GM21723 (cell line): ENCODE data around the gene PARVG.

Experiments
- ATAC-seq: cut with Tn5 transposase; IDR thresholded peaks from one replicate; pipeline ENCODE4 v1.9.1; 2021; ENCODE audit warnings: mild to moderate bottlenecking, moderate library complexity; ENCODE audit not compliant: unreplicated experiment

The PARVG gene, protein sequence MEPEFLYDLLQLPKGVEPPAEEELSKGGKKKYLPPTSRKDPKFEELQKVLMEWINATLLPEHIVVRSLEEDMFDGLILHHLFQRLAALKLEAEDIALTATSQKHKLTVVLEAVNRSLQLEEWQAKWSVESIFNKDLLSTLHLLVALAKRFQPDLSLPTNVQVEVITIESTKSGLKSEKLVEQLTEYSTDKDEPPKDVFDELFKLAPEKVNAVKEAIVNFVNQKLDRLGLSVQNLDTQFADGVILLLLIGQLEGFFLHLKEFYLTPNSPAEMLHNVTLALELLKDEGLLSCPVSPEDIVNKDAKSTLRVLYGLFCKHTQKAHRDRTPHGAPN

DNA sequence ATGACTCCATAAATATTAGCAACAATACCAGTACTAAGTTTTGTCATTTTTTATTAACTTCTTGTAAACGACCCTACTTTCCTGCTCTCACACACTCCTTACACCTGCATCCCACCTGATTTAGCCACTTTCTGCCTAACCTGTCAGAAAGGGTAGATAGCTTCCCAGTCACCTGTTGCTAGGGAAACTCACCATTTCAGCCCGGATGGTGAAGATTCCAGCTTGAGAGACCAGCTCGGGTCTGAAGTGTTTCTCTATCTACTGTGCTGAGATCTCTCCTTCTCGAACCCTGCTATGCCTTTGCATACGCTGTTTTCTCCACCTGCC lies at the start of gene PARVG:
PARVG (plus strand) TSS at position 220 of the 327 bp plus-strand sequence. CDS start 2,405 bp downstream, outside the sequence.
- peak; percentile 64 for ATAC-seq

GRCh38 chr22:44131412-44131811 lies 49.3 kb upstream of the PARVG start:
- no peak for ATAC-seq

GRCh38 chr22:44131989-44132685 lies 48.6 kb upstream of the PARVG start:
- ATAC-seq: no peak

DNA sequence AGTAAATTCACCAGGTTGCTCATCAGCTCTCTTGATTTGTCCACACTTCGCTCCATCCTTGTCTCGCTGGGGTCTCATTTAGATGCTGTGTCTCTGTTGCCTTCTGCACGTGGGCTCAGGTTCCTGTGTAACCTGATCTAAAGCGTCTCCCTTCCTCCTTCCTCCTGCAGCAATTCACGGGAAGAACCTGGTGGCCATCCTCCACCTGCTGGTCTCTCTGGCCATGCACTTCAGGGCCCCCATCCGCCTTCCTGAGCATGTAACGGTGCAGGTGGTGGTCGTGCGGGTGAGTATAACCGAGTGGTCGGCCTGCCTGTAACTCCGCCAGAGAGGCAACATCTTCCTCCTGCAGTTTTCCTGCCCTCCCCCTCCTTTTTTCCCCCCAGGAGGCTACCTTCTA lies 48.0 kb upstream of the PARVG start:
- ATAC-seq: no peak

GRCh38 chr22:44133161-44133560 lies 47.6 kb upstream of the PARVG start:
- no peak for ATAC-seq

DNA sequence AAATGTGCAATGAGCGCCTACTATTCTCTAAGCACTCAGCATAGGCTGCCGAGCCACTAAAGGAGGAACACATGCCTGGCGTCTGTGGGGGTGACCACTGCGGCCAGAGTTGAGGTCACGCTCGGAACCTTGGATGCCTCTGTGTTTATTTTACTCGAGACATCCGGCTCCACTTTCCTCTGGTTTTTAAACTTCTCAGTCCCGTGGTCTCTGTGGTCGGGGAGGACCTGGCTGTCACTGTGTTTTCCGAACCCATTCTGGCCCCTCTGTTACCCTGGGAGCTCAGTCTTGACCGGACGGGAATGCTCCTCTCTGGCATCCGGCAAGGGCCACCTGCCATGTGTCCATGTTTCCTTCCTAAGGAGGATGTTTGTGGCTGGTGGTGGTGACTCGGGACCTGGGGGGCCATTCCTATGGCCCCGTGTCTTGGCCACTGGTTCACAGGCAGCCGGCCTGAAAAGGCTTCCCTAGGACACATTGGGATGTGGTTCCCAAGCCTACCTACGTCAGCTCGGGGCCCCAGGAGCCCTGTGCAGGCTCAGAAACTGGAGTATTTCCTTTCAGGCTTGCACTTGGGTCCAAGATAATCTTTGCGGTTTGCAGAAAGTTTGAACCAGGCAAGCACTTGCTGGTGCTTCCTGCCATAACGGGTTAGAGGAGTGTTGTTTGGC lies 46.7 kb upstream of the PARVG start:
- no peak for ATAC-seq

DNA sequence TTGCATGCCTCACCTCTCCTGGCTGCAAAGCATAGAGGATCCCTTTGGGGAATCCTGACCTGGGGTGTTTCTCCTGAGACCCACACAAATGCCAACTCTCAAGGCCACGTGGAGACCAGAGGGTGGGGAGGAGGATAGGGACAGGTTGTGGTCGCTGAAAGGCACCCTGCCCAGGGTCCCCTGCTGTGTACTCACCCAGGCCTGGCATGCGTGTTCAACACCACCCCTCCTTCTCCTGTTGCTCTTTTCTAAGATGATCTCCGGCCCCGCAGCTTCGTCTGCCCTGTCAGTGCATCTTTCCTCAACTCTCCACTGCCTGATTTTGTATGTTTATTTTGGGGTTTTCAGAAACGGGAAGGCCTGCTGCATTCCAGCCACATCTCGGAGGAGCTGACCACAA lies 44.6 kb upstream of the PARVG start:
- ATAC-seq: no peak

GRCh38 chr22:44136786-44137185 lies 43.9 kb upstream of the PARVG start:
- no peak for ATAC-seq

- no peak for ATAC-seq
Observed at GRCh38 chr22:44137415-44137814, 43.3 kb upstream of the PARVG start.

DNA sequence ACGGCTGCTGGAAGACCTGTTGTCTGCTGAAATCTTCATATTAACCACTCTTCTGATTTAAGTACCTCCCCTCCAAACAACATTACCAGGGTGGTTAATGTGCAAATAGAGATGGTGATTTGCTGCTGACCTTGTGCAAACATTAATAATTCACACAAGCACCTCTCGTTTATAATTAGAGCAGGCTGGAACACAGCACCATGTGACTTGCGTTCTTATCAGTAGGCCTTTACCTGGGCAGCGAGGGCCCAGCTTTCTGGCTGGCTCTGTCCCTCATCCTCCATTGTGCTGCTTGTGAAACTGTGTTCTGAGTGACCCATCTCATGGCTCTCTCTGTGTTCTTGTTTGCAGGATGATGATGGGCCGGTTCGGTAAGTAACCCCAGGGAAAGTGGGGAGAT lies 41.0 kb upstream of the PARVG start:
- ATAC-seq: no peak

DNA sequence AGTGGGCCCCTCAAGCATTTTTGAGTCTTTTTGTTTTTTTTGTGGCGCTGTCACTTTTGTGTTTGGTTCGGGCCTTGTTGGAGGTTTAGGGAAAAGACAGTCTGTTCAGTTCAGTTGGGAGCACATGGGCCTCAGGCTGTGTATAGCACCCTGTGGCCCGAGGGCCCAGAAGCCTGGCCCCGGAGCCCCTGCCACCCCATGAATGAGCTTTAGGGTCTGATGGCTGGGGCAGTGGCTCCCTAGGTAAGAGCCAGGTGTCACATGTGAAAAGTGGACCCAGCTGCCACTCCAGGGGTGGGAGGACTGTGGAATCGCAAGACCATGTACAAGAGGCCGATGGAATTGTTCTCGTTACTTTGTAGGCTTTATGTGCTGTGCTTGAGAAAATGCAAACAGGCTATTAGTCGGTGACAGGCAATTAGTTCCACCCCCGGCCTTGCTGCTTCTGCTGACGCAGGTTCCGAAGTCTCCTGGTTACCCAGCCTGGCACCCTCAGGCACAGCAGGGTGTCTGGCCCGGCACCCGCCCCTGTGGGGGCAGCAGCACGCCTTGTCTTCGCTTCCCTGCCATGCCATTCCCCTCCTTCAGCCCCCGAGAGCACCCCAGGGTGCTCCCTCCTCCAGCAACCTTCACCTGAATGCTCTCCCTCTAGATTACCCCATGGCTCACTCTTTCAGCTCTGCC lies 38.2 kb upstream of the PARVG start:
- ATAC-seq: no peak

DNA sequence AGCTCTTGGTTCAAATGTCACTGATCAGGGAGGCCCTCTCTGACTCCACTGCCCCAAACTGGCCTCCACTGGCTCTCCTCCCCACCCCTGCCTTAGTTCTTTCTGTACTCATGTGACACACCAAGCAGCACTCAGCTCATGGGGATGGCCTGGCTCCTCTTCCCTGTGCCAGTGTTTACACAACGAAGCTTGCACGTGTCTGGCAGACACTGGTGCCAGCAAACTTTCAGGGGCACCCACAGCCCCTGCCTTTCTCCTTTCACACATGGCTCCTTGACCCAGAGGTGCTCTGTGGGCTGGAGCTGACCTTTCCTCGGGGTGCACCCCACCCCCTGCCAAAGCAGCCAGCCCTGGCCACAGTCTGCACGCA lies 37.6 kb upstream of the PARVG start:
- ATAC-seq: no peak

DNA sequence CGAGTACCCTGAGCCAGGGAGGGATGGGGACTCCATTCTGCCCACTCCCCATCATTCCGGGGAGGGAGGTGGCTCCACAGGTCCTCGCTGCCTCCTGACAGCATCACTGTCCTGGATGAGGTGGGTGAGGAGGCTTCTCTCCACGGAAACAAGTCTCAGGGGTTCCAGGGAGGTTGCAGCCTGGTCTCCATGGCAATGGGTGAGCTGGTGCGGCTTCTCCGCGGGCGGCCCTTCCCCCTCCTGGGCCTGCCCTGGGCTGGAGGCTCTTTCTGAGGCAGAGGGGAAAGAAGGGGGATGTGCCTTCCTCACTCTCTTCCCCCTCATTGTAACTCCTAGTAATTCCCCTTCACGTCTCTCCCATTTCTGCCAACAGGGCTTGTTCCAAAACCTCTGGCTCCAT lies 37.1 kb upstream of the PARVG start:
- no peak for ATAC-seq

- no peak for ATAC-seq
Observed at GRCh38 chr22:44144046-44144569, 36.6 kb upstream of the PARVG start.

DNA sequence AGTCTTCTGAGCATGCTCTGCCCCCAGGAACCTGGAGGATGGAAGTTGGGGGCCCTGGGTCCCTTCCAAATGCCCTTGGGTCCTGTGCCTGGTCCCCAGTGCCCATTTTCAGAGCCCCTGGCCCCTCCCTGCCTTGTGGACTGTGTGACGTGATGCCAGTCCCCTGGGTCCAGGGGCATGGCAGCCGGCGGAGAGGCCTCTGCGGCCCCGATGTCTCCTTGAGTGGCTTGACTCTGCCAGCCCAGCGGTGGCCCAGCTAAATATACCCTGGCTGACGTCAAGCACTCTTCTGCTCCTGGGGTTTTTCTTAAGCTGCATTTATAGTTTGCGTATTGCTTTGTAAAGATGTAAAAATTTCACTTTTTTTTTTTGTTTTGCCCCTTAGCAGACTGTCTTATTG lies 35.2 kb upstream of the PARVG start:
- ATAC-seq: no peak

DNA sequence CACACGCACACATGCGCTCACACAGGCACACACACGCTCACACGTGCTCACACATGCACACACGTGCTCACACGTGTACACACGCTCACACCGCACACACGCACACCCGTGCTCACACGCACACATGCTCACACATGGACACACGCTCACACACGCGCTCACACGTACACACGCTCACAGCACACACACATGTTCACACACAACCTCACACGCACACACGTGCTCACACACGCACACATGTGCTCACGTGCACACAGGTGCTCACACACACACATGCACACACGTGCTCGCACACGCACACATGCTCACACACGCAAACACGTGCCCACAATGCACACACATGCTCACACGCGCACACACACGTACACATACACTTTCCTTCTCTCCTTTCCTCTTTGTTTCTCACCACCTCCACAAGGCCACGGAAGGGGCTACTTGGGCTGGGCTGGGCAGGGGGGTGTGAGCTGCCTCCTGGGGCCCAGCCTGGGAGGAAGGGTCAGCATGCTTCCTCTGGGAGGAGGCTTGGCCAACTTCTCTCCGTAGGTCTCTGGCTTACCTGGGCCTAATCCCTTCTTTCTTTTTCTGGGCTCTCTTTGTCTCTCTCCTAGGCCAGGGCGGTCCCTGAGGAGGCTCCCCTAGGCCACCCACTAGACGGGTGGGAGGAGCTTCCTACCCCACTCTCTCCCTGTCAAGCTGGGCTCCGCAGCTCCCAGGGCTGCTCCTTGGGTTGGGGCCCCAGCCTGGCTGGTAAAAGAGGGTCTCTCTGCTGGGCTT lies 34.5 kb upstream of the PARVG start:
- no peak for ATAC-seq

DNA sequence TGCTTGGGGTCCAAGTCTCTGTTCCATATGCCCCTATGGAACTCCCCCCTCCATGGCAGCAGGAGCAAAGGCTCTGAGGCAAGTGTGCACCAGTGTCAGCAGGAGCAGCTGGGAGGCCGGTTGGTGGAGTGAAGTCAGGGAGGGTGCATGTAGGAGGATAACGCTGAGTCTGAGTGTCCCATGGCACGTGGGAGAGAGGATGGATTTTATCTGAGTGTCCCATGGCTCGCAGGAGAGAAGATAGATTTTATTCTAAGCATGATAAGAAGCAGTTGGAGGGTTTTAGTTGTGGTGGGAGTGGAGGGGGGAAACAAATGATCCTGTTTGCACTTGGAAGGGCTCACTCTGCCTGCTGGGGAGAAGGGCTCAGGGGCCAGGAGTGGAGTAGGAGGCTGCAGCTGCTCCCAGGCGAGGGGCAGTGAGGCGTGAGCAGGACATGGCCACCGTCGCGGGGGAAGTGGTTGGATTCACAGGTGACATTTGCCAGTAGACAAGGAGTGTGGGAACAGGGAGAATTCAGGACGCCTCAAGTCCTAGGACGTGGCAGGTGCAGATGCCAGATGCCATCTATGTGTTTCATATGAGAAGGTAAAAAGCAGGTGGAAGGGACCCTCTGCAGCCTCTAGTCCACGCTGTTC lies 33.6 kb upstream of the PARVG start:
- ATAC-seq: no peak

DNA sequence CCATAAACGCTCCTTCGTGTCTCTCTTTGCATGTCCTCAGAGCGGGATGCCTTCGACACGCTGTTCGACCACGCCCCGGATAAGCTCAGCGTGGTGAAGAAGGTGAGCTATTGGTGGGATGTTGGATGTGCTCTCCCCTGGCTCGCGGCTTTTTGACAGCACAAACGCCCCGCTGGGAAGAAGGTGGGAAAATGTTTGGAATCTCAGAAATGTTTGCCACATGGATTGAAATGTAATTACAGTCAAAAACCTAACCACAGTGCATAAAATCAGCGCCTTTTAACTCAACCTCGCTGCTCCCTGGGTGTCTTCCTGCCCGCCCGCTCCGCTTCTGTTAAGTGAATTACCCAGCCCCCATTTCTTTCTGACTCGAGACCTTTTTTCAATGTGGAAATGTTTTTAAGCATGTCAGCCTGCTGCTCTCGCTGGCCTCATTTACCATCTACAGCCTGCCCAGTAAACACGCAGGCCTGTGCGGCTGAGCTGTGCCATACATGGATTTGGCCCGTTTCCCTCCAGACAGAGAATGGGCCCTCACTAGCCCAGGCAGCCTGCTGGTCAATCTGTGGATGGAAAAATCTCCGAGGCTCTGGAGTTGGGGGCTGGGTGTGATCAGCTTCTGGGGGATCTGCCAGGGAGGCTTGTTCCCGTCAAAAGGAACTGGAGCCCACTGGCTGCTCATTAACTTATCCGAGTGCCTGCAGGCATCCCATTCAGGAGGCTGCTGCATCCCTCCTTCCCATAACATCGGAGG lies 32.7 kb upstream of the PARVG start:
- ATAC-seq: no peak

GRCh38 chr22:44151676-44152075 lies 29.0 kb upstream of the PARVG start:
- ATAC-seq: no peak
